GM20431 (cell line): ENCODE results near the gene RIIAD1.

Source experiments
- in situ Hi-C: fragments of 300-500 bp; cut with MseI, MboI; formaldehyde crosslinking; loops from one replicate; pipeline ENCODE4 v1.15.0; 2020; ENCODE audit warnings: low sequenced_read_pairs; ENCODE audit not compliant: unreplicated experiment

Gene RIIAD1

DNA sequence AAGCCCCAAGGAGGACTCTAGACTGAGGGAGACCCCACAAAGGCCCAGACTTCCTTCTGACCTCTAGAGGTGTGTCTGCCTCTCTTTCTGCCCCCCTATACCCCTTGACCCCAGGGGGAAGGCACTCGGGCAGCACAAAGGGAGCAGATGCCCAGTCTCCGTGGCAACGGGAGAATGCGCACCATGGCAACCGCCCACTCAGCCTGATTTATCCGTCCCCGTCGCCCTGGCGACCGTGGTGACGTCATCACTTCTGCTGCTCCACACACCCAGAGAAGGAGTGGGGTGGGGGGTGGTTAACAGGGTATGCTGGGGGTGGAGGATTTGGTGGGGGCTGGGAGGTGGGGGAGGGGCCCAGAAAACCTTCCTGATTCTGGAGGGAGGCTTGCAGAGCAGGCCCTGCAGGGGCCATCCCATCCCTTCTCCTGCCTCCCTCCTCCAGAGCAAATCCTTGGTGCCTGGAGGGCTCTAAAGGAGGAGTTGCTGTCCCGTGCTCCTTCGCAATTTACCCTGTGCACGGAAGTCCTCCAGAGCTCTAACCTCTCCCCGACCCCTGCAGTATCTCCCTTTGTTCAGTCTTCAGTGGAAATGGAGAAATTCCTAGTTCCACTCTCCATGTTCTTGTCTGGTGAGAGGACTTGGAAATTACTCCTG is 11.0 kb upstream of the RIIAD1 start:
- in situ Hi-C loops, result no loop called here

- in situ Hi-C loops, result no loop called here
These were observed 10.1 kb upstream of the RIIAD1 start for GRCh38 chr1:151711044-151711800.

- in situ Hi-C loops, result no loop called here
These were observed 9.4 kb upstream of the RIIAD1 start for GRCh38 chr1:151711951-151712350.

DNA sequence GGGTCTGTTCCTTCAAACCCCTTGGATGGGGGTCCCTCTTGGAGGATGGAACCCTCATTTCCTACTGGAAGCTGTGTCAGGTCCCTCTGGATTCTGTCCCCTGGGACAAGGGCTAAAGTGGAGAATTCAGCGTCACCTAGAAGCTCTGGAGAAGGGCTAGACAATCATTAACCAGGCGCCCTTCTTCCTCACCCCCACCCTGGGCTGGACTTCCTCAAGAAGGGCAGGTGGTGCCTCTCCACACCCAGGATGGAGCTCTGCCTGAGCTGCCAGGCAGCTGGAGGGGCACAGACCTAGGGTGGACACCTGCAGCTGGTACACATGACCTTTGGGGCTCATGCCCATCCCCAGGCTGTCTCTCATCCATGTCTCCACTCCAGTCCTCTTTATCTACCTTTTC is 8.3 kb upstream of the RIIAD1 start:
- in situ Hi-C loops, result no loop called here

DNA sequence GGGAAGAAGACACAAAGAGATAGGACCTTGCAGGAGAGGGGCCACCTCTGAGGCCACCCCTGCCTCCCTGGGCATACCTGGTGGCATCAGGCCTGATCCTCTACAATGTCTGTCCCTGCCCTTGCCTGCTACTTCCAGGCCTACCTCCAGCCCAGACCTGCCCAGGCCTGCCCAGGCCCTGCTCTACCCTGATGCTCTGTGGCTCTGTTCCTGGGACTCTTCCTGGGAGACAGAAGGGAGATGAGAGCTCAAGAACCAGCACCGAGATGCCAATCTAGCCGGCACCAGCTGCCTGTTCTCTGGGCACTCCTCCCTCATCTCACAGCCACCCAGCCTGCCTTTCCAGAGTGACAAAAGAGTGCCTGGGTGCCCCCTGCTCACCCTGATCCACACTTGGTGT is 7.4 kb upstream of the RIIAD1 start:
- in situ Hi-C loops, result no loop called here

- in situ Hi-C loops, result no loop called here
These were observed 6.2 kb upstream of the RIIAD1 start for GRCh38 chr1:151714820-151715725.

- in situ Hi-C loops, result no loop called here
These were observed 5.5 kb upstream of the RIIAD1 start for GRCh38 chr1:151715726-151716404.

DNA sequence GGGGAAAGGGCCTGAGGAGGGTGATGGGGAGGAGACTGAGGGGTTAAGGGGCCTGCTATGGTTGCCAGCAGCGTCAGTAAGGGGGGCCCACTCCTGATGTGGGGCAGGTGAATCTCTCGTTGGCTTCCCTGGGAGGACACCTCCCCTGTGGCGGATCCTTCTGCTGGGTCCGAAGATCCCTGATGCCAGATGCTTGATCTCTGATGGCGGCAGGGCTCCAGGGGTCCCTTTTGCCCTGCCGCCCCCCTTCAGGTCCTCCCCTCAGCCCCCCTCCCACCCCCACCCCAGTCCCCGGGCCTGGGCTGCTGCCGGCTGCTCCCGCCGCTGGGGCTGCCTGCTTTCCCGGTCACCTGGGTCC is 4.9 kb upstream of the RIIAD1 start:
- in situ Hi-C loops, result no loop called here

DNA sequence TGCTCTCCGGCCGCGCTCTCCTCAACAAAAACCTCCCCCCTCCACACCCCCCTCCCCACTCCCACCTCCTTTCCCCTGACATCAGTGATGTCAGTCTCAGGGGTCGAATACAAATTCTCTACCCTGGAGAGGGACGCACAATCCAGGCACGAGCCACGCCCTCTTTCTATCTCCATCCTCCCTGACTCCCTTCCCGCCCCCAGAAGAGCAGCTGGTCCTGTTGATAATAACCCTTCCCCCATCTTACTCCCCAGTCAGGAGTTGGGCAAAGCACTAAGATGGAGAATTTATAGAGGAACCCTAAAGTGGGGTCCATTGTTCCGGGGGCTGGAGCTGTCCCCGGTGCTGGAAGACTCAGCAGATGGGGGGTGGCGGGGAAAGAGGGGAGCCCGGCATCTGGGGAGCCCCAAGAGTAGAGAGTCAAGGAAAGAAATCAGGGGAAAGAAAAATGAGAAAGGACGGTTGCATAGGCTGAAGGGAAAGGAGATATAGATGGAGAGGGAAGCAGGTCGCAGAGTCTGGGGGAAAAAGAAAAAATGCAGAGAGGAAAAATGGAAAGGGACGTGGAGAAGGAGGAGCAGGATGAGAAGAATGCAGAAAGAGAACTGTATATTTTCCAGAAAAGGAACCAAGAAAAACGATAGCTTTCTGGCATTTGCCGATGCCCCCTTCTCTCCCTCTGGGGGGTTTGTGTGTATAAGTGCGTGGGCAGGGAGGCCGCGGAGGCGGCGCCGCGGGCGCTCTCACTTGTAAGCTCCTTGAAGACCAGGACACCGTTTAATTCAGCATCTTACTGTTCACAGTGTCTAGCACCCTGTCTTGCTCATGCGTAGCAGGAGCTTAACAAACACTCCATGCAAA is 4.3 kb upstream of the RIIAD1 start, which contains the start of gene CELF3:
Gene CELF3 (minus strand): TSS at position 33 of the 861 bp plus-strand sequence. CDS start 783 bp downstream, outside the sequence.
- in situ Hi-C loops, result no loop called here

GRCh38 chr1:151718011-151718431 is 3.3 kb upstream of the RIIAD1 start:
- in situ Hi-C loops, result no loop called here

GRCh38 chr1:151718666-151719065 is 2.7 kb upstream of the RIIAD1 start:
- in situ Hi-C loops, result no loop called here

DNA sequence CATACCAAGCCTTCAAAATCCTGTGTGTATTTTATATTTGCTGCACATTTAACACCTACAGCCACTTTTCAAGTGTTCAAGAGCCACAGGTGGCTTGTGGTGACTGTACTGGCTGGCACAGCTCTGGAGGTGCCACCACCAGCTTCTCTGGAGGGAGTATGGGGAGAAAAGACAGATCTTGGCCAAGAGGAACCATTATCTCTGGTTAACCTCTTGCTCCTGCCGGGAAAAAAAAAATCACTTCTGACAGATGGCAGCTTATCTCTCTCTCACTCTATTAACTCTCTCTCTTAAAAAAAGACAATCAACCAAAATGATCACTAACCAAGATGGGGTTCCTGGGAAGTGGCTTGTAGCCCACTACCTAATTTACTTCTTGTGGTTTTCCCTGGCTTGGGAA is 1.2 kb upstream of the RIIAD1 start:
- in situ Hi-C loops, result no loop called here

DNA sequence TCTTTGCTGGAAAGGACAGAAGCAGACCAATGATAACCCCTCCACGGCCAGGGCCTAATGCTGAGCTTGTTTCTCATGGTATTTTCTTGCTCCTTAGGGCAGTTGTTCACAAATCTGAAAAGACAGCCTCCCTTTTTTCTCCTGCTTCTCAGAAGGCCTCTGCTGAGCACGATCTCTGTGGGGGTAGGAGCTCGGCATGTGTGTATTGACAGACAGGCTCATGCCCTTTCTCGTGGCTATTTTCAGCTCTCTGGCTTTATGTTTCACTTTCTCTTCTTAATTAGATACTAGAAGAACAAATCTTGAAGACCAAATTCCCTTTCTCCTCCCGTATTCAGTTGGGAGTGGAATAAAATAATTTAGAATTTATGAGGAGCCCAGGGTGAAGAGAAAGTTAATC is 768 bp upstream of the RIIAD1 start:
- in situ Hi-C loops, result no loop called here

GRCh38 chr1:151721788-151722510 is 627 bp downstream of the RIIAD1 start:
- in situ Hi-C loops, result no loop called here

GRCh38 chr1:151723726-151724370 is 2.5 kb downstream of the RIIAD1 start:
- in situ Hi-C loops, result no loop called here

GRCh38 chr1:151728151-151729054 is 7.1 kb downstream of the RIIAD1 start:
- in situ Hi-C loops, result loop anchor here (25.0 kb wide), 1 partner anchor 291 kb away; no protein-coding TSS in a partner anchor
